ENCODE results near the gene OGFR.

OGFR gene

GRCh38 chr20:62784497-62784896, 20.1 kb upstream of the OGFR start:
- DNase-seq (ENCODE audit: low read depth), result no peak

DNA sequence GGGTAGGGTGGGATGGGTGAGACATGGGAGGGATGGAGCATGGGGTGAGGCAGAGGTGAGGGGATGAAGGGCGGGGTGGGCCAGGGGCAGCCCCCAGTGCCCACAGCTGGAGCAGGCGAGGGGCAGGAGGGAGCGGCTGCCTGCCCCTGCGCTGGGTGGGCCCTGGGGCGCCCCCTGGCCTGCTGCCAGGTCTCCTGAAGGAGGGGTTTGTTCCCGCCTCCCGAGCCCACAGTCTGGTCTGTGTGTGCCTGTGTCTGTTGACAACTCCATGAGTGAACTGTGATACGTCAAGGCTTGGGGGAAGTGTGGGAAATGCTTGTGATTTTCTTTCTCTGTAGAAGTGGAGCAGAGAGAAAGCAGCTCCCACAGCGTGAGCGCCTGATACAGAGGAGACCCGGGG, 19.2 kb upstream of the OGFR start:
- no peak for DNase-seq (ENCODE audit: low read depth)

DNA sequence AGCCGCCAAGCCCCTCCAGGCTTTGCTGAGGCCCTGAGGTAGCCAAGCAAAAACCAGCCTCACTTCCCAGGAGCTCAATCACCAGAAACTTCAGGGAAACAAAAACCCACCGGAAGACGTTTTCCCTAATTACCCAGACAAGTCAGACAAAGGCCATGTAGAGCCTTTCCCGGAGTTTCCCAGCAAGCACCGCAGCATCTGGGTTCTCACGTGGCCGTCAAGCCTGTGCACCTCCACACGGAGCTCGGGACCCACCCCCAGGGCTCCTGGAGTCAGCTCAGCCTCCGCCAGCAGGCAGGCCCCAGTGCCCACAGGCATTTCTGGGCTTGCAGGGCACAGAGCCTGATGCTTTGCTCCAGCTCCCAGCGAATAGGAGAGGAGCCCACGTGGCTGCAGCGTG, 18.5 kb upstream of the OGFR start:
- DNase-seq (ENCODE audit: low read depth), result no peak

DNA sequence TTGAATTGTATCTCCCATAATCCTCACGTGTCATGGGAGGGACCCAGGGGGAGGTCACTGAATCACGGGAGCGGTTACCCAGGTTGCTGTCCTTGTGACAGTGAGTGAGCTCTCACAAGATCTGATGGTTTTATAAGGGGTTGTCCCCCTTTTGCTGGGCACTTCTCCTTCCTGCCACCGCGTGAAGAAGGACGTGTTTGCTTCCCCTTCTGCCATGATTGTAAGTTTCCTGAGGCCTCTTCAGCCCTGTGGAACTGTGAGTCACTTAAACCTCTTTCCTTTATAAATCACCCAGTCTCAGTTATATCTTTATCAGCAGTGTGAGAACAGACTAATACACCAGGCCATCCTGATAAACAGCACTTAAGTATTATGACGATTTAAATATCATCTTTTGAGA, 17.3 kb upstream of the OGFR start:
- no peak for DNase-seq (ENCODE audit: low read depth)

- DNase-seq (ENCODE audit: low read depth), result no peak
Measured at GRCh38 chr20:62787866-62788265, 16.8 kb upstream of the OGFR start.

DNA sequence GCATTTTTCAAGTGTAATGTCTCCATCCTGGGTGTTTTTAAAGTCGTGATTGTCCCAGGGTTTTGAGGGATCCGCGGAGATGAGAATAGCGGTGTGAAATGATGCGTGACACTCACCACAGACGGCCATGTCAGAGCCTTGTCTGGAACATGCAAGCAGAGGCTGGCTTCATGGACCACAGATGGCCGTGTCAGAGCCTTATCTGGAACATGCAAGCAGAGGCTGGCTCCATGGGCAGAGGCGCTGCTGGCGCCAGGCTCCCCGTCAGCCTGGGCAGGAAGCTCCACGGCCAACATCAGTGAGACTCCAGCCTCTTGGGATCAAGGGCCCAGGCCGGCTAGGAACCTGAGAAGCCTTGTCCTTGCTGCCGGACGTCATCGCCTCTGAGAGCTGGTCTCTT, 16.0 kb upstream of the OGFR start:
- DNase-seq (ENCODE audit: low read depth), result no peak

- DNase-seq (ENCODE audit: low read depth), result no peak
Measured at GRCh38 chr20:62790075-62790474, 14.6 kb upstream of the OGFR start.

GRCh38 chr20:62791301-62792181, 13.1 kb upstream of the OGFR start:
- DNase-seq (ENCODE audit: low read depth), result no peak

- DNase-seq (ENCODE audit: low read depth), result no peak
Measured at GRCh38 chr20:62792182-62792939, 12.3 kb upstream of the OGFR start.

- no peak for DNase-seq (ENCODE audit: low read depth)
Measured at GRCh38 chr20:62792940-62793756, 11.5 kb upstream of the OGFR start.

- DNase-seq (ENCODE audit: low read depth), result no peak
Measured at GRCh38 chr20:62793757-62794006, 11.0 kb upstream of the OGFR start.

DNA sequence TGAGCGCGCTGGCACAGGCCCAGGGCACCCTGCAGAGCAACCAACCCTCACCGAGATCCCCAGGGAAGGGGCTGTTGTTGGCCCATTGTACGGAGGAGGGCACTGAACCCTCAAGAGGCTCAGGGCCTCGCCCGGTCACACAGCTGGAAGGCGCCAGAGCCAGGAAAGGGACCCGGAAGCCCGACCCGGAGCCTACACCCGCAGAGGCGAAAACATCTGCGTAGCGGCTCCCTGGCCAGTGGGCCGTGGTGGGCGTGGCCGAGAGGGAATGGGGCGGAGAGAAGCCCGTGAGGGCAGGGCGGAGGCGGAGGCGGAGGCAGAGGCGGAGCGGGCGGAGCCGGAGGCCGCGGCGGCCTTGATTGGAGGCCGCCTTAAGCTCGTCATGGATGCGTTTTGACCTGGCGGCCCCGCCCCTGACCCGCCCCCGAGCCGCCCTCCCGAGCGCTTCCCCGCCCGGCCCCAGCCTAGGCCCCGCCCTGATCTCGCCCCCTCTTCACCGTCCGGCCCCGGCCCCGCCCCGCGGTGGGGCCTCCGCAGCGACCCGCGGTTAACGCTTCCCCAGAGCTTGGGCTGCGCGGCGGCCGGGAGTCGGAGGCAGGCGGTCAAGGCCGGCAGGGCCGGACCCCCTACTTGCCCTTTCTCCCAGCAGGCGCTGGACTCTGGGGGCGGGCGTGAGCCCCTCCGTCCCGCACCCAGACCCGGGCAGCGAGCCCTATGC, 10.5 kb upstream of the OGFR start:
- peak; percentile 81 for DNase-seq (ENCODE audit: low read depth)

GRCh38 chr20:62795023-62795761, 9.4 kb upstream of the OGFR start:
- peak; percentile 39 for DNase-seq (ENCODE audit: low read depth)

DNA sequence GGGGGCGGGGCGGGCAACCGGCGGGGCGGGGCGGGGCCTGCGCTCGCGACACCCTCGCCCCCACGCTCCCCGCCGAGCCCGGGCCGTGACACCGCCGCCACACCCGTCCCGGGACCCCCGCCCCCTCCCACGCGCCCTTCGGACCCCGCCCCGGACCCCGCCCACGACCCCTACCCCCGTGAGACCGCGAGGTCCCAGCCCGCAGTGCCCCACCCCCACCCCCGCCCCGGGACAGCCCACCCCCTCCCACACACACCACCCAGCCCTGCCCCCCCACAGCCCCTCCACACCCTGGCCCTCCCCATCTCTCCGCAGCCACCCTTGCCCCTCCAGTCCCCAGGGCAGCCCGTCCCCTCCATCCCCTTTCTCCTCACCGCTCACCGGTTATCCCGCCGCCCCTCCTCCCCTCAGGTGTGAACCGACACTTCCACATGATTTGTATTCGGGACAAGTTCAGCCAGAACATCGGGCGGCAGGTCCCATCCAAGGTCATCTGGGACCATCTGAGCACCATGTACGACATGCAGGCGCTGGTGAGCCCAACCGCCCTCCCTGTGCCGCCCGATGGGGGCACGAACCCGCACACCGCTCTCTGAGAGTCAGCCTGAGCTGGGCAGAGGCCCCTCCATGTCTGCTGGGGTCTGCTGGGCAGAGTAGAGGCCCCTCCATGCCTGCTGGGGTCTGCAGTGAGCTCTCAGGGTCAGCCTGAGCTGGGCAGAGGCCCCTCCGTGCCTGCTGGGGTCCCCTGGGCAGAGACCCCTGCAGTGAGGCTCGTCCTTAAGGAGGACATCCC, 7.7 kb upstream of the OGFR start:
- no peak for DNase-seq (ENCODE audit: low read depth)

DNA sequence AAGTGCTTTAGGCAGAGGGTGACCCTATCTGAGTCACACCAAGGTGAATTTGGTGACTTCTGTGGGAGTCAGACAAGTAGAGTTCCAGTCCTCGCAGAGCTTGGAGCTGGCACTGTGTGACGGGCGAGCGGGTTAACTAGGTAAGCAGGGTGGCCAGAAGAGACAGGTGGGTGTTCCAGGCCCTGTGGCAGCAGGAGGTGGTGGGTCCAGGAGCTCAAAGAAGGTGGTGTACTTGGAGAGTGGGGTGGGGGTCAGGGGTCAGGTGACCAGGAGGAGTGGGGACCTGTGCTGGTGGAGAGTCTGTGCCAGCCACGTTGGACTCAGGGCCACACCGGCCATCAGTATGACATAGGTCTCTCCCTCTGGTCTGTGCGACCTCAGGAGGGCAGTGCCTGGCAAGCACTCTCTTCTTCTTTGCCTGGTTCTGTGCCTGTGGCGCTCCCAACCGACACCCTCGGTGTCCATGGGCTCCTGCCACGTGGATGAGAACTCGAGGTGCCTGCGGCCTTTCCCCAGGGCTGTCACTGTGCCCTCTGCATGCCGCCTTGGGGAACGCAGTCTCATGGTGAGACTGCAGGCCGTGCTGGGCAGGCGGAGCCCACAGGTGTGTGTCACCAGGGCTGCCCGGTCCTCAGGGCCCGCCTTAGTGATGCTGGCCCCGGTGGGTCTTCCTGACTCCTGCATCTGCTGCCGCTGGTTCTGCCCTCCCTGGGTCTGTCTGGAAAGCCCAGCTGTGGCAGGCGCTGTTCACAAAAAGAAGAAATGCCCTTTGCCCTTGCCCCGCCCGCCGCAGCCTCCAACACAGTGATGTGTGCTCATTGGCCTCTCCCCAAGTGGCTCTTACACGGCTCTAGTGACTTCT, 6.7 kb upstream of the OGFR start:
- DNase-seq (ENCODE audit: low read depth), result no peak

DNA sequence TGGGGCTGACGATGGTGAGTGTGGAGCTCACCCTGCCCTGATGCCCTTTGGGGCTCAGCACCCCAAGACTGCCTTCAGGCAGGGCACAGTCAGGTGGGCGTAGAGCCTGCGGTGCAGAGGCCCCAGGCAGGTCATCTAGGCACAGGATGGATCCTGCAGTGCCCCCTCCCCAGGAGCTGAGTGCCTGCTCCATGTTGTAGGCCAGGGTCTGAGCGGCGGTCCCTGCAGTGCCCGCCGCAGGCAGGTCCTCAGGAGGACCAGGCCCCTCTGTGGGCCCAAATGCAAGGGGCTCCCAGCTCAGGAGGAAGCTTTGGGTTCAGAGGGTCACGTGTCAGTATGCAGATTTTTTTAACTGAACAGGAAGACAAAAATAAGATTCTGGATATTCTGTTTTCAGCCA, 5.6 kb upstream of the OGFR start:
- DNase-seq (ENCODE audit: low read depth), result no peak

DNA sequence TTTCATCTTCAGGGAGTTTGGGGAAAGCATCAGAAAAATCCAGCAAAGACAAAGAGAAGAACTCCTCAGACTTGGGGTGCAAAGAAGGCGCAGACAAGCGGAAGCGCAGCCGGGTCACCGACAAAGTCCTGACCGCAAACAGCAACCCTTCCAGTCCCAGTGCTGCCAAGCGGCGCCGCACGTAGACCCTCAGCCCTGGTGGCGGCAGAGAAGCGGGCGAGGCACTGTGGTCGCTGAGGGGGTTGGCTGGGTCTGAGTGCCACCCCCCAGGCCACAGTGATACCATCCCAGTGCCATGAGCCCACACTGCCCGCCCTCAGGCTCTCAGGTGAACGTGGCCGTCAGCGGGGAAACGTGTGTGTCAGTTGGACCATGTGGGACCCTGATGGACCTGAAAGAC, 5.2 kb upstream of the OGFR start:
- no peak for DNase-seq (ENCODE audit: low read depth)

DNA sequence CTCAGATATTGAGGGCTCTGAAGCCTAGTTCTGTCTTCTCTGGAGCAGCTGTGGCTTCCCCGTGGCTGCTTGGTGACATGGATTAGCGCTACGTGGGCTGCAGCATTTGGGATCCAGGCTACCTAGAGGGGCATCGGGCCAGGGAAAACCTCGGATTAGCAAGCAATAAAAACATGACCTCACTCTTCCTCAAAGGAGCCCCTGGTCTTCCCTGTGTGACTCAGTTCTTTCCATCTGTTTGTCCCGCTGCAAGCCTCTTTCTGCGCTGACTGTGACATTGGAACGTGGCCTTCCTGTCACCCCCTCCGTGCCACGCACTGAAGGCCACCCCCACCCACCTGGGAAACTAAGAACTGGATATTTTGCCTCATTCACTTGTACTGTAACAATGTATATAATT, 4.8 kb upstream of the OGFR start:
- no peak for DNase-seq (ENCODE audit: low read depth)

Measured in T-helper 22 cell (primary cell).